ENCODE results near the gene ZNF462.

ZNF462 gene

DNA sequence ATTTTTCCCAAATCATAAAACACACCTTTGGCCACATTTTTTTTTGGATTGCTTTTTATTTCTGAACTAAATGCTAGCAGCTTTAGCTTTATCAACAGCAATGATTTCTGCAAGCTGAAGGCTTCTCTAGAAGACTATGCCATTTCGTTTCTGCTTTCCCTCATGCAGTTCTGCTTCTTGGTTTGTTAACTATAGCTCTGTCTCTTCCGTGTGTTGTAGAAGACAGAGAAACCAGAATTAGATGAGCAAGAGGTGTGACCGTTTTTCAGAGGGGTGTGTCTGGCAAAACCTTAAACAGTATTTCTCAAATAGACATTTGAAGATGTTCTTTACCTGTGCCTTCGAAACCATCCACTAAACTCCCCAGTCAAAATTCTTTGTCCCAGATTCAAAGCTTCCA lies 131.5 kb downstream of the ZNF462 start:
- no peaks in the 10 kb centered on the region for H3K9me3 ChIP-seq
- no peak overlapping the region for H3K27ac ChIP-seq
- no peaks in the 10 kb centered on the region for H3K4me1 ChIP-seq (ENCODE audit: control insufficient read depth in 1 of 2, insufficient read depth in 1 of 2, low read depth in 1 of 2, low read length in 1 of 2)
- no peak overlapping the region for H3K4me3 ChIP-seq (ENCODE audit: low read depth in 1 of 2, low read length in 1 of 2)
- no peaks in the 10 kb centered on the region for H3K27me3 ChIP-seq
- no peaks in the 10 kb centered on the region for H3K36me3 ChIP-seq
- TF ChIP-seq, protein P1, sequence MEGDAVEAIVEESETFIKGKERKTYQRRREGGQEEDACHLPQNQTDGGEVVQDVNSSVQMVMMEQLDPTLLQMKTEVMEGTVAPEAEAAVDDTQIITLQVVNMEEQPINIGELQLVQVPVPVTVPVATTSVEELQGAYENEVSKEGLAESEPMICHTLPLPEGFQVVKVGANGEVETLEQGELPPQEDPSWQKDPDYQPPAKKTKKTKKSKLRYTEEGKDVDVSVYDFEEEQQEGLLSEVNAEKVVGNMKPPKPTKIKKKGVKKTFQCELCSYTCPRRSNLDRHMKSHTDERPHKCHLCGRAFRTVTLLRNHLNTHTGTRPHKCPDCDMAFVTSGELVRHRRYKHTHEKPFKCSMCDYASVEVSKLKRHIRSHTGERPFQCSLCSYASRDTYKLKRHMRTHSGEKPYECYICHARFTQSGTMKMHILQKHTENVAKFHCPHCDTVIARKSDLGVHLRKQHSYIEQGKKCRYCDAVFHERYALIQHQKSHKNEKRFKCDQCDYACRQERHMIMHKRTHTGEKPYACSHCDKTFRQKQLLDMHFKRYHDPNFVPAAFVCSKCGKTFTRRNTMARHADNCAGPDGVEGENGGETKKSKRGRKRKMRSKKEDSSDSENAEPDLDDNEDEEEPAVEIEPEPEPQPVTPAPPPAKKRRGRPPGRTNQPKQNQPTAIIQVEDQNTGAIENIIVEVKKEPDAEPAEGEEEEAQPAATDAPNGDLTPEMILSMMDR (IDR thresholded peaks at IDR 0.05): no peak

DNA sequence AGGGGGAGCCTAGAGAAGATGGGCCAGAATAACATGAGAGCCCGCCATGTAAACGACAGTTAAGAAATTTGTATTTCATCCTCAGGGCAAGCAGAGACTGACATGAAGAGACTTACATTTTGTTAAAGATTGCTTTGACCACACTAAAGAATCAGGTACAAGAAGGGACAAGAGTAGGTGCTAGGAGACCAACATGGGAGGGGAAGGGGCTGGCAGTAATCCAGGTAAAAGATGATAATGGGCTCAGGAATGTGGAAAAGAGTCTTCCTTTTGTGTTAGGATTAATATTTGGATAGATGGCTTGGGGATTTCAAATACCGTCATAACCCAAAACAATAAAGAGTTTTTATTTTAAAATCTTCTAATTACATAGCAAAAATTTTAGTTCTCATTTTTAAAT lies 137.3 kb downstream of the ZNF462 start:
- H3K27ac ChIP-seq: no peak overlapping the region
- no peaks in the 10 kb centered on the region for H3K27me3 ChIP-seq
- no peaks in the 10 kb centered on the region for H3K4me1 ChIP-seq (ENCODE audit: control insufficient read depth in 1 of 2, insufficient read depth in 1 of 2, low read depth in 1 of 2, low read length in 1 of 2)
- H3K36me3 ChIP-seq: no peaks in the 10 kb centered on the region
- TF ChIP-seq, protein P1 (IDR thresholded peaks at IDR 0.05): no peak
- no peak overlapping the region for H3K4me3 ChIP-seq (ENCODE audit: low read depth in 1 of 2, low read length in 1 of 2)
- H3K9me3 ChIP-seq: no peaks in the 10 kb centered on the region

DNA sequence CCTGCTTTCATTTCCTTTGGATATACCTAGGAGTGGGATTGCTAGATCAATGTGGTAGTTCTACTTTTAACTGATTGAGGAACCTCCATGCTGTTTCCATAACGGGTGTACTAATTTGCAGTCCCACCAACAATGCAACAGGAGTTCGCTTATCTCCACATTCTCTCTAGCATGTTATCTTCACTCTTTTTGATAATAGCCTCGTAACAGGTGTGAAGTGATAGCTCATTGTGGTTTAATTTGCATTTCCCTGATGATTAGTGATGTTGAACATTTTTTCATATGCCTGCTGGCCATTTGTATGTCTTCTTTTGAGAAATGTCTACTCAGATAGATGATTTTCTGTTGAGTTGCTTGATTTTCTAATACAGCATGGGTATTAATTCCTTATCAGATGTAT lies 142.2 kb downstream of the ZNF462 start:
- no peak overlapping the region for H3K27ac ChIP-seq
- no peak overlapping the region for H3K4me3 ChIP-seq (ENCODE audit: low read depth in 1 of 2, low read length in 1 of 2)
- no peaks in the 10 kb centered on the region for H3K4me1 ChIP-seq (ENCODE audit: control insufficient read depth in 1 of 2, insufficient read depth in 1 of 2, low read depth in 1 of 2, low read length in 1 of 2)
- H3K27me3 ChIP-seq: no peaks in the 10 kb centered on the region
- H3K36me3 ChIP-seq: no peaks in the 10 kb centered on the region
- no peaks in the 10 kb centered on the region for H3K9me3 ChIP-seq
- TF ChIP-seq, protein P1 (IDR thresholded peaks at IDR 0.05): no peak

DNA sequence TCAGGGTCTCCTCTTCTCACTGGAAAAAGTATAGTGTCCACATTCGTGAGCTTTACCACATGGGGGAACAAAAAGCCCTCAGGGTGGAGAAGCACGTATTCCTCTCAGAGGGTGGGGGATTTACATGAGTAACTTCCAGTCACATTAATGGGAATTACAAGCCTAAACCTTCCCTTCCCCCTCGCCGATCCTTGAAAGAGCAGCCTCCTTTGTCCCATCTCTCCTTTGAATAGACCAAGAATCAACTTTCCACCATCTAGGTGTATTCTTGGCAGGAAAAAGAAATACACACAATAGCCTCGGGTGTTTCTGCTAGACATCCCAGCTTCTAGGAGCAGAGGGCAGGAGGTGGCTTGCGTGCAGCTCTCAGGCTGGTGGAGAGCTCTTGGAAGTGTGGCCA lies 144.4 kb downstream of the ZNF462 start:
- Histone ChIP-seq H3K36me3 (no peaks in the 10 kb centered on the region), H3K9me3 (no peaks in the 10 kb centered on the region), H3K4me1 (ENCODE audit: control insufficient read depth in 1 of 2, insufficient read depth in 1 of 2, low read depth in 1 of 2, low read length in 1 of 2) (no peaks in the 10 kb centered on the region), H3K4me3 (ENCODE audit: low read depth in 1 of 2, low read length in 1 of 2) (no peak overlapping the region), H3K27ac (no peak overlapping the region), H3K27me3 (no peaks in the 10 kb centered on the region)
- TF ChIP-seq, protein P1 (IDR thresholded peaks at IDR 0.05): no peak

DNA sequence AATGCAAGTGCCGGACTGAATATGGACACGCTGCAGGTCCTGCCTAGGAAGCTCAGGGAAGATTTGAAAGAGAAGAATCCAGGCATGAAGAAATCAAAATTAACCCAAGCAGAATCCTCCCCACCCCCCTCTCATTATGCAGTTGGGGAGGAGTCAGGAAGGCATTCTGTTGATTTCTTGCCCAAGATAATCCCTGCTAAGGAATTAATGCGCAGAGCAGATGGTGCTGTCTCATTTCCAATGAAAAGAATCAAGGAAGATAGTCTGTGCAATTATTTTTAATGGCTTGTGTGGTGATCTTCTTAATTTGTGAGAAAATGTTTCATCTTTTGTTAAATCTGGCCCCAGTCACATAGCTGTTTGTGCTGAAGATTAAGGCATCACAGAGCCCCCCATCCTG lies 145.0 kb downstream of the ZNF462 start:
- Histone ChIP-seq H3K27me3 (no peaks in the 10 kb centered on the region), H3K36me3 (no peaks in the 10 kb centered on the region), H3K4me3 (ENCODE audit: low read depth in 1 of 2, low read length in 1 of 2) (no peak overlapping the region), H3K27ac (no peak overlapping the region), H3K9me3 (no peaks in the 10 kb centered on the region), H3K4me1 (ENCODE audit: control insufficient read depth in 1 of 2, insufficient read depth in 1 of 2, low read depth in 1 of 2, low read length in 1 of 2) (no peaks in the 10 kb centered on the region)
- TF ChIP-seq, protein P1 (IDR thresholded peaks at IDR 0.05): no peak

DNA sequence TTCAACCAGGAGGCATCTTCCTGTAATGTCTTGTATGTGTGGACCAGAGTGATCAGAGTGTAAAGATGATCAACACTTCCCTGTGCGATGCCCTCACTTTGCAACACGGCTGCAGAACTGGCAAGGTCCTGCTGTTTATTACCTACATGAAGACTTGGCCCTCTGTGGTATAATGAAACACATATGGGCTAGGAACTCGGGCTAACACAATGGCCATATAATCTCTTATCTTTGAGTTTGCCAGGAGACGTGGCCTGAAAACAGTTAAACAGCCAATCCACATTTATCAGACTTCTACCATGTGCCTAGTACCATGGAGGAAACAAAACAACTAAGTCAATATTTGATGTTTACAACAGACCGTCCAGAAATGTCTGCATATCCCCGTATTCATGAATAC lies 145.5 kb downstream of the ZNF462 start:
- Histone ChIP-seq H3K9me3 (no peaks in the 10 kb centered on the region), H3K27me3 (no peaks in the 10 kb centered on the region), H3K4me1 (ENCODE audit: control insufficient read depth in 1 of 2, insufficient read depth in 1 of 2, low read depth in 1 of 2, low read length in 1 of 2) (no peaks in the 10 kb centered on the region), H3K36me3 (no peaks in the 10 kb centered on the region), H3K27ac (no peak overlapping the region), H3K4me3 (ENCODE audit: low read depth in 1 of 2, low read length in 1 of 2) (no peak overlapping the region)
- TF ChIP-seq, protein P1 (IDR thresholded peaks at IDR 0.05): no peak
